BLaER1 treated with 17β-estradiol and CSF1 and Interleukin-3, amounts not matched to agents 10 nM and 100 nM (cell line): ENCODE measurements around the gene MSX2.

Source experiments
- H3K27ac ChIP-seq, 11 experiments: shearing (Covaris generic); formaldehyde crosslinking; 2 replicates each; pipeline ENCODE4 v1.8.1; 2022
- H3K27me3 ChIP-seq, 11 experiments: shearing (Covaris generic); formaldehyde crosslinking; 2 replicates each; pipeline ENCODE4 v1.8.1; 2022
- H3K36me3 ChIP-seq, 11 experiments: shearing (Covaris generic); formaldehyde crosslinking; 2 replicates each; pipeline ENCODE4 v1.8.1; 2022
- H3K4me1 ChIP-seq, 10 experiments: shearing (Covaris generic); formaldehyde crosslinking; 2 replicates each; pipeline ENCODE4 v1.8.1; 2022
- H3K4me2 ChIP-seq, 11 experiments: shearing (Covaris generic); formaldehyde crosslinking; 2 replicates each; pipeline ENCODE4 v1.8.1; 2022
- H3K4me3 ChIP-seq, 10 experiments: shearing (Covaris generic); formaldehyde crosslinking; 2 replicates each; pipeline ENCODE4 v1.8.1; 2022
- H3K9ac ChIP-seq, 11 experiments: shearing (Covaris generic); formaldehyde crosslinking; 2 replicates each; pipeline ENCODE4 v1.8.1; 2022
- H3K9me3 ChIP-seq, 11 experiments: shearing (Covaris generic); formaldehyde crosslinking; replicated peaks in 1 of 11; 2 replicates each; pipeline ENCODE4 v1.8.1; 2022
- H4K20me1 ChIP-seq, 11 experiments: shearing (Covaris generic); formaldehyde crosslinking; 2 replicates each; pipeline ENCODE4 v1.8.1; 2022
- Cebpa-rat ChIP-seq, 11 experiments: shearing (Covaris generic); IDR thresholded peaks; 2 replicates each; pipeline ENCODE4 v1.8.1; 2022

The MSX2 gene

DNA sequence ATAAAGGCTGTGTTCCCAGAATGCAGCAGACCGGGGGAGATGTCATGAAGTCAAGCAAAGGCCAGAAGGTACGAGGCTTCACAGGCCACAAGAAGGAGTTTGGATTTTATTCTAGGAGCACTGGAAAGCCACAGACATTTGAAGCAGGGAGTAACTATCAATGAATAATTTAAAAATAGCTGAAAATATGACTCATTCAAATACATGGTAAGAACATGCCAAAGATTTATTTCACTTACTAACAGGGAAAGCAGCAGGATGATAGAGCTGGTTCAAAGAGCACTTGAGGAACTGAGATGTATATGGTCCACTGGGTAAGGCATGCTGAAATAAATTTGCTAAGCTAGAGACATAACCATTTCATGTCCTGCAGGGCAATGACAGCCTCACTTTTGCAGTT, 53.2 kb downstream of the MSX2 start:
- Histone ChIP-seq H3K9ac (no peak overlapping the region), H3K9me3 (0 out of 22 replicates have a peak, but pooled peaks cover 0 to 4% (median 0%) of the 10 kb centered on the region in 11 experiments), H4K20me1 (no peaks in the 10 kb centered on the region), H3K36me3 (no peaks in the 10 kb centered on the region), H3K27me3 (no peaks in the 10 kb centered on the region), H3K4me3 (no peak overlapping the region), H3K4me1 (no peaks in the 10 kb centered on the region), H3K4me2 (no peak overlapping the region), H3K27ac (no peak overlapping the region)
- no peak for TF ChIP-seq Cebpa-rat (IDR thresholded peaks at IDR 0.05)
